Endothelial cell of umbilical vein (primary cell): ENCODE data around the gene LEMD1. TPM values are rescaled to one million over a fixed set of nuclear protein-coding genes. Genes with fewer than 3 reads are reported as not detected.

ENCODE experiments used
- BruUV-seq: library from RNA; stranded (reverse); fragments of 400-500 nt; replicated peaks from 2 replicates; lab custom pipeline; 2021; lab: Mats Ljungman, UMichigan
- CTCF ChIA-PET: fragments of 300-600, 350-600 bp; sonication (Branson Sonifier 250); formaldehyde crosslinking; loops from one replicate; lab custom pipeline; 2021; ENCODE audit warnings: antibody characterized with exemption, inconsistent platforms; lab: Charles Lee
- POLR2A ChIA-PET: fragments of 300-600, 350-600 bp; sonication (Branson Sonifier 250); formaldehyde crosslinking; loops from one replicate; lab custom pipeline; 2021; ENCODE audit warnings: antibody characterized with exemption, inconsistent platforms; lab: Charles Lee
- DNase-seq: peaks from one replicate; pipeline ENCODE4 v3.0.0-alpha.2; 2011; ENCODE audit warnings: low read depth, low spot score
- FAIRE-seq: peaks from 2 replicates; lab custom pipeline; 2011; peaks lifted over from hg19 to GRCh38; lab: Jason Lieb, UNC
- H2AFZ ChIP-seq: 2 replicates; pipeline ENCODE4 v1.6.0; 2012; ENCODE audit warnings: low read depth, low read length, control low read depth, inconsistent platforms
- H3K27ac ChIP-seq: 2 replicates; pipeline ENCODE4 v1.5.1; 2011; ENCODE audit warnings: low read depth, mild to moderate bottlenecking, control low read depth, low read length, moderate library complexity; ENCODE audit not compliant: insufficient read depth
- H3K27me3 ChIP-seq, 2 experiments: 2 replicates each; pipeline versions ENCODE4 v1.6.0 to v1.6.1; 2011; ENCODE audit warnings: low read length in 2 of 2, mixed read lengths in 1 of 2; ENCODE audit not compliant: control insufficient read depth in 2 of 2, insufficient read depth in 2 of 2
- H3K36me3 ChIP-seq, 2 experiments: 2 replicates in 1 of 2; 3 replicates in 1 of 2; pipeline ENCODE4 v1.5.1; 2011; ENCODE audit warnings: low read length in 2 of 2, mild to moderate bottlenecking in 1 of 2, moderate library complexity in 1 of 2; ENCODE audit not compliant: control insufficient read depth in 2 of 2, insufficient read depth in 2 of 2; ENCODE audit errors: extremely low read depth in 1 of 2
- H3K4me1 ChIP-seq: 3 replicates; pipeline ENCODE4 v1.5.1; 2011; ENCODE audit warnings: mild to moderate bottlenecking, low read length; ENCODE audit not compliant: control insufficient read depth, insufficient read depth; ENCODE audit errors: extremely low read depth
- H3K4me2 ChIP-seq: 2 replicates; pipeline ENCODE4 v1.6.1; 2011; ENCODE audit warnings: low read length, control low read depth, mixed read lengths; ENCODE audit not compliant: insufficient read depth
- H3K4me3 ChIP-seq, 3 experiments: fragments of 200-600 bp in 1 of 3; sonication (generic), shearing (Covaris generic) in 1 of 3; replicated peaks in 1 of 3; 2 replicates each; pipeline ENCODE4 v1.5.1; 2011 to 2016; ENCODE audit warnings: control low read depth in 3 of 3, low read length in 3 of 3, mild to moderate bottlenecking in 2 of 3, inconsistent platforms in 1 of 3, low read depth in 1 of 3, moderate library complexity in 1 of 3; ENCODE audit not compliant: insufficient read depth in 1 of 3
- H3K79me2 ChIP-seq: 2 replicates; pipeline ENCODE4 v1.6.0; 2012; ENCODE audit warnings: low read length, inconsistent platforms; ENCODE audit not compliant: control insufficient read depth, insufficient read depth
- H3K9ac ChIP-seq: replicated peaks from 2 replicates; pipeline ENCODE3; 2011; ENCODE audit warnings: low read length, control low read depth; ENCODE audit not compliant: insufficient read depth; ENCODE audit errors: extremely low read depth
- H3K9me1 ChIP-seq: replicated peaks from 3 replicates; pipeline ENCODE4 v1.6.0; 2011; ENCODE audit warnings: mild to moderate bottlenecking, low read length; ENCODE audit not compliant: control insufficient read depth, insufficient read depth; ENCODE audit errors: extremely low read depth
- H3K9me3 ChIP-seq: replicated peaks from 2 replicates; pipeline ENCODE4 v1.5.1; 2012; ENCODE audit warnings: low read length, inconsistent platforms; ENCODE audit not compliant: control insufficient read depth, insufficient read depth
- H4K20me1 ChIP-seq: replicated peaks from 2 replicates; pipeline ENCODE3; 2011; ENCODE audit warnings: mild to moderate bottlenecking, low read length; ENCODE audit not compliant: control insufficient read depth, insufficient read depth; ENCODE audit errors: extremely low read depth
- CTCF ChIP-seq, 2 donors: IDR thresholded peaks; 1 replicate in 1 of 2; 2 replicates in 1 of 2; pipeline ENCODE4 v1.5.1; 2011; ENCODE audit warnings: low read length in 2 of 2, mild to moderate bottlenecking in 2 of 2, moderate library complexity in 2 of 2, control low read depth in 1 of 2, inconsistent platforms in 1 of 2, low read depth in 1 of 2; ENCODE audit not compliant: insufficient read depth in 1 of 2; ENCODE audit errors: extremely low read depth in 1 of 2
- EZH2 ChIP-seq: IDR thresholded peaks from 2 replicates; pipeline ENCODE4 v1.6.1; 2012; ENCODE audit warnings: borderline replicate concordance, low read depth, mild to moderate bottlenecking, moderate library complexity, low read length, inconsistent platforms; ENCODE audit not compliant: severe bottlenecking
- FOS ChIP-seq: IDR thresholded peaks from 2 replicates; pipeline ENCODE4 v1.6.1; 2011; ENCODE audit warnings: mild to moderate bottlenecking, low read length, moderate library complexity, borderline replicate concordance; ENCODE audit not compliant: insufficient read depth
- GATA2 ChIP-seq: IDR thresholded peaks from 2 replicates; pipeline ENCODE4 v1.7.0; 2011; ENCODE audit warnings: low read depth, mild to moderate bottlenecking, moderate library complexity, mixed read lengths, low read length; ENCODE audit not compliant: insufficient read length, insufficient read depth
- JUN ChIP-seq: IDR thresholded peaks from 2 replicates; pipeline ENCODE4 v1.6.1; 2011; ENCODE audit warnings: borderline replicate concordance, low read depth; ENCODE audit not compliant: insufficient read length, insufficient read depth
- MAX ChIP-seq: IDR thresholded peaks from 2 replicates; pipeline ENCODE4 v1.6.1; 2011; ENCODE audit not compliant: insufficient read depth, insufficient read length
- MYC ChIP-seq: IDR thresholded peaks from one replicate; pipeline ENCODE4 v1.6.1; 2011; ENCODE audit warnings: mild to moderate bottlenecking, low read depth, low read length
- POLR2A ChIP-seq: IDR thresholded peaks from 2 replicates; pipeline ENCODE4 v1.6.1; 2012; ENCODE audit warnings: low read depth, mild to moderate bottlenecking, control low read depth, low read length
- POLR2AphosphoS5 ChIP-seq: IDR thresholded peaks from 2 replicates; pipeline ENCODE4 v1.6.1; 2012; ENCODE audit warnings: low read depth, mild to moderate bottlenecking, control low read depth, low read length, moderate library complexity; ENCODE audit not compliant: insufficient read depth
- dilution Hi-C: fragments of 300-500 bp; cut with MboI; formaldehyde crosslinking; loops from one replicate; pipeline ENCODE4 v1.15.0; 2019; ENCODE audit warnings: low sequenced_read_pairs; ENCODE audit not compliant: extremely low pct_ligation_motif_present
- intact Hi-C: fragments of 100-400 bp; cut with micrococcal nuclease; formaldehyde crosslinking; loops from one replicate; pipeline ENCODE4 v1.10.0; 2022
- polyA plus RNA-seq, 4 experiments: library from polyadenylated mRNA; depleted of rRNA in 3 of 4; stranded (reverse) in 3 of 4; unstranded in 1 of 4; fragments of >200 nt; gene quantifications; 2 replicates each; pipeline versions ENCODE4 v1.2.1 to v1.2.3, GENCODE V29; 2011 to 2012; ENCODE audit warnings: missing spikeins in 1 of 4
- total RNA-seq: library from RNA; stranded (reverse); gene quantifications from 2 replicates; pipeline ENCODE4 v1.2.3, GENCODE V29; 2021

Gene LEMD1
- total and polyA plus RNA-seq, 2 donors (not counting 3 experiments of a cell fraction or from before 2014, with no cell fraction given) = not detected

- dilution Hi-C loops = no loop called here
- CTCF ChIA-PET = interaction anchor here (1.1 to 1.7 kb wide), 6 partner anchors 12 to 184 kb away, joined by 3 to 8 read pairs (median 6); no protein-coding TSS in a partner anchor
- H3K27me3 ChIP-seq = peaks cover 25 to 30% of the 10 kb centered on the region in 2 experiments
Measured at GRCh38 chr1:205339197-205339702, 82.6 kb downstream of the LEMD1 start.

More at GRCh38 chr1:205339197-205339702, 82.6 kb downstream of the LEMD1 start:
- H3K9ac ChIP-seq = no peak overlapping the region
- H3K79me2 ChIP-seq = no peaks in the 10 kb centered on the region
- H3K4me1 ChIP-seq = no peaks in the 10 kb centered on the region
- no peak overlapping the region for H3K4me2 ChIP-seq
- TF ChIP-seq MYC (no peak), CTCF (IDR thresholded peaks at IDR 0.05; ENCODE audit: extremely low read depth in 1 of 2, insufficient read depth in 1 of 2, low read depth in 1 of 2, low read length in 2 of 2) (no peak), EZH2 (no peak), JUN (no peak), POLR2A (no peak), POLR2AphosphoS5 (no peak), GATA2 (no peak), FOS (no peak), MAX (no peak)
- BruUV-seq = no TSS peak
- no peak overlapping the region for H2AFZ ChIP-seq
- no peaks in the 10 kb centered on the region for H3K9me3 ChIP-seq
- no peak overlapping the region for H3K4me3 ChIP-seq
- no peak for FAIRE-seq
- intact Hi-C loops = no loop called here
- no peaks in the 10 kb centered on the region for H3K9me1 ChIP-seq
- H3K27ac ChIP-seq = no peak overlapping the region
- POLR2A ChIA-PET = no interaction called here
- no peaks in the 10 kb centered on the region for H4K20me1 ChIP-seq
- no peak for DNase-seq
- H3K36me3 ChIP-seq = no peaks in the 10 kb centered on the region
